SU-DHL-6 (cell line): ENCODE data around the gene PEX6.

ENCODE experiments used
- EZH2phosphoT487 ChIP-seq: fragments of 200-600 bp; sonication (generic), shearing (Covaris generic); conservative IDR thresholded peaks from 2 replicates; pipeline ENCODE4 v1.6.1; 2018; ENCODE audit warnings: mild to moderate bottlenecking, antibody characterized with exemption, low read length, moderate library complexity, mixed read lengths
- TF ChIP-seq, protein P1 (sequence below): fragments of 200-600 bp; sonication (generic); IDR thresholded peaks from one replicate; pipeline ENCODE4 v1.5.1; 2017; ENCODE audit warnings: antibody characterized with exemption, mild to moderate bottlenecking, low read length, moderate library complexity; ENCODE audit not compliant: insufficient read depth, poor library complexity, severe bottlenecking

DNA sequence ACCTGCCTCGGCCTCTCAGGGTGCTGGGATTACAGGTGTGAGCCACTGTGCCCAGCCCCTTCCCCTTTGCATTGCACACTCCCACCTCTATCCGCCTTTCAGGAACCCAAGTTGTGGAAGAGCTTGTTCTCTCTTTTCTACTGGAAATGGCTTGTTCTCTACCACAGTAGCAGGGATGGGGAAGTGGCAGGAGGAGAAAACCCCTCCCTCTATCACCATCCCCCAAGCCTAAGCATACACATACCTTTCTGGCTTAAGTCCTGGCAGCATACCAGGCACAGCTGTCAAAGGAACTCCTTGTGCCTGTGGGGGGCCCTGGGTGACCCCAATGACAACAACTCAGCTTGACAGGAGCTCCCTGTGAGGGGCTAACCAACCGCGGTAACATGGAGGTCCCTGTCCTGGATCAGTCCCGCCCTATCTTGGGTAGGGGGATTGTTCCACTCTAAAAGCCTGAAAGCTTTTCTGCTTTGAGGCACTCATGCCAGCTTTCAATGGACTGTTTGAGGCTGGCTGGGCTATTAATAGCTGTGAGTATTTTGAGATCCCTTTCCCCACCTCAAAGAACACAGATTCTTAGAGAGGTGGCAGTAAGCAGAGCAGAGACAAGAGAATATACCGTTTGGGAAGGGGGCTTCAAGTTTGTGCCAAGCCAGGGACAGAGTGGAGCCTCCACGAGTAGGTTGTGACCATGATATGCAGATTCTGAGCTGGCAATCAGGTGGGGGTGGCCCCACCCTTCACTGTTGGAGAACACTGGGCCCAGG lies 37.4 kb upstream of the PEX6 start:
- TF ChIP-seq, protein P1, sequence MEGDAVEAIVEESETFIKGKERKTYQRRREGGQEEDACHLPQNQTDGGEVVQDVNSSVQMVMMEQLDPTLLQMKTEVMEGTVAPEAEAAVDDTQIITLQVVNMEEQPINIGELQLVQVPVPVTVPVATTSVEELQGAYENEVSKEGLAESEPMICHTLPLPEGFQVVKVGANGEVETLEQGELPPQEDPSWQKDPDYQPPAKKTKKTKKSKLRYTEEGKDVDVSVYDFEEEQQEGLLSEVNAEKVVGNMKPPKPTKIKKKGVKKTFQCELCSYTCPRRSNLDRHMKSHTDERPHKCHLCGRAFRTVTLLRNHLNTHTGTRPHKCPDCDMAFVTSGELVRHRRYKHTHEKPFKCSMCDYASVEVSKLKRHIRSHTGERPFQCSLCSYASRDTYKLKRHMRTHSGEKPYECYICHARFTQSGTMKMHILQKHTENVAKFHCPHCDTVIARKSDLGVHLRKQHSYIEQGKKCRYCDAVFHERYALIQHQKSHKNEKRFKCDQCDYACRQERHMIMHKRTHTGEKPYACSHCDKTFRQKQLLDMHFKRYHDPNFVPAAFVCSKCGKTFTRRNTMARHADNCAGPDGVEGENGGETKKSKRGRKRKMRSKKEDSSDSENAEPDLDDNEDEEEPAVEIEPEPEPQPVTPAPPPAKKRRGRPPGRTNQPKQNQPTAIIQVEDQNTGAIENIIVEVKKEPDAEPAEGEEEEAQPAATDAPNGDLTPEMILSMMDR: no peak
- no peak for TF ChIP-seq EZH2phosphoT487
